Hematopoietic multipotent progenitor cell treated with erythropoietin and hydrocortisone succinate and interleukin-3 and kit ligand, for 6 days (in vitro differentiated cells): ENCODE data around the gene KLK13.

Experiments used
- DNase-seq: peaks from one replicate; pipeline ENCODE4 v3.0.0-alpha.2; 2015

KLK13 gene

GRCh38 chr19:51091895-51092873 is 27.3 kb upstream of the KLK13 start:
- DNase-seq, result no peak

- DNase-seq, result no peak
These were observed 26.2 kb upstream of the KLK13 start for GRCh38 chr19:51091126-51091525.

DNA sequence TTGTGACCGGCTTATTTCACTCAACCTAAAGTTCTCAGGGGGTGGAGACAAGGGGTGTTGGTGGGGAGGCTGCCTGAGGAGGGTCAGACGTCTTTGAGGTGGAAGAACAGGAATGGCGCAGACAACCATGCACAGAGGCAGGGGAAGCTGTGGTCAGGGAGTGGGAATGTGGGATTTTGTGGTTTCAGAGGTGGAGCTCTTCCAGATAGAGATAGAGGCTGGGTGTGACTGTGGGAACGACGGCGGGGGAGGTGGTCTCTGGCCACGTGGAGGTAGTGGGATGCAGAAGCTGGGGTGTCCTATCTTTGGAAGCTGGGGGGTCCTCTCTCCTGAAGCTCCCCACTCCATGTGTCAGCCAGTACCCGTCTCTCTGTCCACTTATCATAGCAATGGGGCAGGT is 25.6 kb upstream of the KLK13 start:
- no peak for DNase-seq

GRCh38 chr19:51089786-51090185 is 24.9 kb upstream of the KLK13 start:
- DNase-seq, result no peak

GRCh38 chr19:51086153-51086850 is 21.4 kb upstream of the KLK13 start:
- DNase-seq, result no peak

- no peak for DNase-seq
These were observed 19.6 kb upstream of the KLK13 start for GRCh38 chr19:51084505-51084904.

GRCh38 chr19:51083783-51084182 is 18.9 kb upstream of the KLK13 start:
- no peak for DNase-seq

DNA sequence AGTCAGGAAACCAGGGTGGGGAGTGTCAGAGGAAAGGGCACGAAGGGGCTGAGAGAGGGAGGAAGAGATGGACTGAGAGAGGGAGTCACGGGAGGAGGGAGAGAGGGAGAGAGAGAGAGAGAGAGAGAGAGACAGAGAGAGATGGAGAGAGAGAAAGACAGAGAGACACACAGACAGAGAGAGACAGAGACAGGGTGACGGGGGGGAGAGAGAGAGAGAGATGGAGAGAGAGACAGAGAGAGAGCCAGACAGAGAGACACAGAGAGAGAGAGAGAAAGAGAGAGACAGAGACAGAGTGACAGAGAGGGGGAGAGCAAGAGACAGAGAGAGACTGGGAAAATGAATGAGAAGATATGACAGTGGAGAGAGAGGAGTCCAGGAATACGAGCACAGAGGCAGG is 18.3 kb upstream of the KLK13 start:
- DNase-seq, result no peak

DNA sequence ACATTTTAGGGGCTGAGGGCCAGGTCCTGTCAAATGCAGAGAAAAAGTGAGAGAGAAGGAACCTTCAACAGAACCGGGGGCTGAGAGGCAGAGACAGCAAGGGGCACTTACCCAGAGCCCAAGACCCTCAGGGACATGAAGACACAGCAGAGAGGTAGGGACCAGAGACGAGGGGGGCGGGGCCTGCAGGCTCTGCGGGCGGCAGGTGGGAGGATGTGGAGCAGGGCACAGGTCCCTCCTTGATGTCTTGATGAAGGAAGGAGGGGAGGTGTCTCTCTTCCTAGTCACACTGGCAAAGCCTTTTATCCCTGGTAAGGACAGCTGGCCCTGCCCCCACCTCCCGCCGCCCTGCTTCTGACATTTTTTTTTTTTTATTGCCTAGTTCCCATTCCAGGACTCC is 17.7 kb upstream of the KLK13 start, which contains the start of gene KLK14:
TSS of gene KLK14 (minus strand) at position 277 of the 400 bp plus-strand sequence. CDS start at position 4, 273 bp downstream.
- DNase-seq, result no peak

DNA sequence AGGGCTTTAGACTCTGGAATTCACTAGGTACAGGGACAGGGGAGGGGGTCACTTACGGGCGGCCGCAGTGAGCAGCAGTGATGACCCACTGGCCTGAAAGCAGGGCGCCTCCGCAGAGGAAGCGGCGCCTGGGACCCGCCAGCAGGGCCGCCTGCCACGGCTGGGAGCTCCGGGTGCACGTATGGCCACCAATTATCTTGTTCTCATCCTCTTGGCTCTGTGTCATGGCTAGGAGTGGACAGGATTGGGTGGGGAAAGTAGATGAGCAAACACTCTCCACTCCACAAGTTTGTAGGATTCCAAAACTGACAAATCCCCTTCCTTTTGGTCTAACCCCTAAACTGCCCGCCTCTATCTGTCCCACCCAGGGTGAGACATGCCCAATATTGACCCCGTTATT is 16.6 kb upstream of the KLK13 start:
- DNase-seq, result no peak

DNA sequence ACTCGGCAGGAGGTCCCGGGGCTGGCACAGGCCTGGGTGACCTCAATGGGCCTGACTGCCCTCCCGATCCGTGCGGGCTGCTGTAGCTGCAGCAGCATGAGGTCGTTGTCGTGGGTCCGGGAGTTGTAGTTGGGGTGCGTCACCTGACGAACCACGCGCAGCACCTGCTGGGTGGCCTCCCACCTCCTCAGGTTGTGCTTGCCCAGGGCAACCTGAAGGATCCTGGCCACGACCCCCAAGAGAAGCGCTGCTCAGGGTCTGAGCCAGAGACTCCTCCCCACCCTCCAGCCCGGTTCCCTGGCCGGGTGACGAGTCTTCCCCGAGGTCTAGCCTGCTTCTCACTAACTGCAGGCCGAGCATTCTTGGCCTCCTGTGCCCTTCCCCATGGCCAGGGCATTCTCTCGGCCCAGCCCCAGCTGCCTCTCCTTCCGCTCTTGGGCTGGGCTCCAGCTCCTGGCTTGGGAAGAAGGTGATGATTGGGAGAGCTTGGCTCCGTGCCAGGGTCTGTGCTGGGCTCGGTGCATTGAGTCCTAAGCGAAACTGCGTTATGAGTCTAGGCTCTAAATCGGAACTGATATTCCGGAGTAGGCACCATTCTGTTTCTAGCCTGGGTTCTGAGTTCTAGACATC is 14.7 kb upstream of the KLK13 start:
- no peak for DNase-seq

DNA sequence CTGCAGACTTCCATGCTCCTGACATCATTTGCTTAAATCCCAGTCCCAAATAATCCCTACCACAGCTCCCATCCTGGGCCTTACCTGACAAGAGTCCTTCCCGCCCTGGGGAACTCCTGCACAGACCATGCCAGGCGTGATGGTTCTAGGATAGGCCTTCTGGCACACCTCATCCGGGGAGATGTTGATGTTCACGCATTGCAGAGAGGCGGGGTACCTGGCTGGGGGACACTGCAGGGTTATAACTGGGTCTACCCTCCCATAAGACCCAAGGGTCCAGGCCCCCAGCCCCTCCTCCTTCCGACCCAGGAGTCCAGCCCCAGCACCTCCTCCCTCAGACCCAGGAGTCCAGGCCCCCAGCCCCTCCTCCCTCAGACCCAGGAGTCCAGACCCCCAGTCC is 13.8 kb upstream of the KLK13 start:
- DNase-seq, result no peak

GRCh38 chr19:51078104-51078503 is 13.2 kb upstream of the KLK13 start:
- no peak for DNase-seq

DNA sequence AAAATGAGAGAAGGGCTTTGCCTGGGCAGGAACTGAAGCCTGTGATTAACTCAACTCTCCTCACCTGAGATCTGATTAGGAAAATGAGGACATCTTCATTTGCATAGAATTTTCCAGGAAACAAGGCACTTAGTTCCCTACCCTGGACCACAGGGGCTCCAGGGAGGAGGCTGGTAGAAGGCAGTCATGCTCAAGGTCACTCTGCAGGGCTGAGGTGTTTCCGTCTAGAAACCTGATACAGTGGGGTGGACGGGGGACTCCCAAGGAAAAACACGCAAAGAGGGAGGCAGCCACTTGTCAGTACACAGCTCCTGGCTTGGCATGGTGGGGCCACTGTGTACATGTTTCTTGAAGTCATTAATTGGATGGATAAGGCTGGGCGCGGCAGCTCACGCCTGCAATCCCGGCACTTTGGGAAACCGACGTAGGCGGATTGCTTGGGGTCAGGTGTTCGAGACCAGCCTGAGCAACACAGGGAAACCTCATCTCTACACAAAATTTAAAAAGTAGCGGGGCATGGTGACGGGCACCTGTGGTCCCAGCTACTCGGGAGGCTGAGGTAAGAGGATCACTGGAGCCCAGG is 11.8 kb upstream of the KLK13 start:
- DNase-seq, result no peak

DNA sequence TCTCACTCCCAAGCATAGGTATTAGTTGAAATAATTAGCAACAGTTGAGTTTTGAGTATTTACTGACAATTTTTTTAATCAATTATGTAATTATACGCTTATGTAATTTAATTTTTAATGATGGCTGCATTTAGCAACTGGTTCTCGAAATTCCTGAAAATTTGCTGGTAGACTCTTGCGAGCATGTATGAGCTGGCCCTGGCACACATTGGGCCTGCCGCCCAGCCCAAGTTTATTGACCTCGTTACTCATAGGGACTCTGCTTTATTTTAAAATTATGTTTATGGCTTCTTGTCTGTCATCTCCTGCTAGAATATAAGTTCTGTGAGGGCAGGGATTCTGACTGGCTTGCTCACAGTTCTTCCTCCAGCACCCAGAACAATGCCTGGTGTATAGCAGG is 11.1 kb upstream of the KLK13 start:
- no peak for DNase-seq

GRCh38 chr19:51071095-51071405 is 6.2 kb upstream of the KLK13 start:
- DNase-seq, result no peak

- no peak for DNase-seq
These were observed 5.6 kb upstream of the KLK13 start for GRCh38 chr19:51070334-51071094.

GRCh38 chr19:51066393-51067186 is 1.7 kb upstream of the KLK13 start:
- DNase-seq, result no peak

GRCh38 chr19:51065221-51065960 is 499 bp upstream of the KLK13 start:
- DNase-seq, result no peak

DNA sequence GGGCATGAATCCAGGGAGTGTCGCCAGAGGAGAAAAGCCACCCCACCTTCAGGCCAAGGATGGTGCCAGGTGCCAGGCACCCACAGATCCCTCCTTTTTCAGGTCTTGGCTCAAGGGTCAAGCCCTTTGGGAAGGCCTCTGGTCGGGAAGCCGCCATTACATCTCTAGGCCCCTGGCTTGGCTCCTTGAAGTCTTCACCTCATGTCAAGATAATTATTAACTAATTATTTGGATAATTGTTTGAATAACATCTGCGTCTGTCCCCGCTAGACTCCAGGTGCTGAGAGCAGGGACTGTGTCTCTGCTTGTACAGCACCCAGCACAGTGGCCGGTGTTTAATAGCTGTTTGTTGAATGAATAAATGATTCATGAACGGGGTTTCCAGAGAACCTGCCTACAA is 1.2 kb downstream of the KLK13 start:
- DNase-seq, result no peak

DNA sequence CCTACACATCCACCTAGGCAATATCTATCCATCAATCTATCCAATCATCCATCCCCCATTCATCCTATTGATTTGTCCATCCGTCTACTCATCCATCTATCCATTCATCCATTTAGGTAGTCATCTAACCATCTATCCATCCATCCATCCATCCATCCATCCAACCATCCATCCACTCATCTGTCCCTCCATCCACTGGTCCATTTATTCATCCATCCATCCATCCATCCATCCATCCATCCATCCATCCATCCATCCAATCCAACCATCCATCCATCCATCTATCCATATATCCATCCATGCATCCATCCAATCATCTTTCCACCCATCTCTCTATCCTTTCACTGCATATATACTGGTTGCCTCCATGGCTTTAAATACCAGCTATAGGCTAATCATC is 3.9 kb downstream of the KLK13 start:
- no peak for DNase-seq
